Colon (tissue), 2 donors: ENCODE measurements around the gene ABCG4.
"Not testable (repeated sequence)": the region's sequence is repeated elsewhere in the genome, so short reads cannot be mapped to it uniquely, and the experiment has no call there.

Experiments used
- FAIRE-seq: peaks from 2 replicates; lab custom pipeline; 2012; peaks lifted over from hg19 to GRCh38; lab: Jason Lieb, UNC
- donor health status: control.
- donor health status: control.

The ABCG4 gene

DNA sequence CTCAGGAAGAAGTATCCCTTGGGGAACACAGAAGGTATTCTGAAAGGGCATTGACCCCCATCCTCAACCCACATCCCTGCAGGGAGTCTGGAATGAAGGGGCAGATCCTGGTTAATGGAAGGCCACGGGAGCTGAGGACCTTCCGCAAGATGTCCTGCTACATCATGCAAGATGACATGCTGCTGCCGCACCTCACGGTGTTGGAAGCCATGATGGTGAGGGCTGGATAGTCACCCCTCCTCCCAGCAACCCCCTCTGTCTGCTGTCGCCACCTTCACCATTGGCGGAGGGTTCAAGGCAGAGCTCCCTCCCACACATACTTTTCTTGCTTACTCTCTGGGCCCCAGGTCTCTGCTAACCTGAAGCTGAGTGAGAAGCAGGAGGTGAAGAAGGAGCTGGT lies 5.3 kb downstream of the ABCG4 start:
- no peak for FAIRE-seq

DNA sequence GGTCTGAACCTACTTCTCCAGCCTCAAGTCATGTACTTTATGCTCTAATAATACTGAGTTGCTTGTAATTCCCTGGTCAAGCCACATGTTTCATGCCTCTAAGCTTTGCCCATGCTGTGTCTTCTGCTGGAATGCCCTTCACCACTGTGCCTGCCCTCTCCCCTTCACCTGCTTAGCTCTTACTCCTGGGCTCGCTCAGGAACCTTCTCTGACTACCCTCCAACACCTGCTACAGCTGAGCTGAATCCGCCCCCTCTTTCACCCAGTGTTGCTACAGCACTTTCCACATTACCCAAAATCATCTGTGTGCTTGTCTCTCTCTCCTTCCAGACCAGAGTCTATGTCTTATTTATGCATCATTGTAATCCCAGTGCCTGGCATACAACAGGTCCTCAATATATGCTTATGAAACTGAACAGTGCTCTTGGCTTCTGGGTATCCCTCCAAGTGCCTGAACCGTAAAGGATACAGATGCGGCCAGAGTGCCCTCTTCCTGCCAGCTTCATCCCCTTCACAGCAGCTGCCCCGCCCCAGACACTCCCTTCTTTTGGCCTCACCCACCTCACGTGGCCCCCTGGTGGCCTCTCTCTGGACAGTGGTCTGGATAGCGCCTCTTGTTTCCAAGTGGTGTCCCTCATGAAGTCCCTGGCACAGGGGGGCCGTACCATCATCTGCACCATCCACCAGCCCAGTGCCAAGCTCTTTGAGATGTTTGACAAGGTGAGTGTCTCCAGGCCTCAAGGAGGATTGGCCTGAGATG lies 7.1 kb downstream of the ABCG4 start:
- no peak for FAIRE-seq

DNA sequence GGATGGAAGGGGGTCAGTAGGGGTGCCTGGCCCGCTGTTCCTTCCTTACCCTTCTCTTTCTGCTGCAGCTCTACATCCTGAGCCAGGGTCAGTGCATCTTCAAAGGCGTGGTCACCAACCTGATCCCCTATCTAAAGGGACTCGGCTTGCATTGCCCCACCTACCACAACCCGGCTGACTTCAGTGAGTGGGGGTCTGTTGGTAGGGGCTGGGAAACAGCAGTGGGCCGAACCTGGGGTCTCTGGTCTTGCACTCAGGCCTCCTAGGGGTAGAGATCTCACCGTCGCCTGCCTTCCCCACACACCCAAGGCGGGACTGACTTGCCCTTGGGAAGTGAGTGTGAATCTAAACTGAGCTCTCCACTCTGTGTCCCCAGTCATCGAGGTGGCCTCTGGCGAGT lies 7.6 kb downstream of the ABCG4 start:
- no peak for FAIRE-seq

DNA sequence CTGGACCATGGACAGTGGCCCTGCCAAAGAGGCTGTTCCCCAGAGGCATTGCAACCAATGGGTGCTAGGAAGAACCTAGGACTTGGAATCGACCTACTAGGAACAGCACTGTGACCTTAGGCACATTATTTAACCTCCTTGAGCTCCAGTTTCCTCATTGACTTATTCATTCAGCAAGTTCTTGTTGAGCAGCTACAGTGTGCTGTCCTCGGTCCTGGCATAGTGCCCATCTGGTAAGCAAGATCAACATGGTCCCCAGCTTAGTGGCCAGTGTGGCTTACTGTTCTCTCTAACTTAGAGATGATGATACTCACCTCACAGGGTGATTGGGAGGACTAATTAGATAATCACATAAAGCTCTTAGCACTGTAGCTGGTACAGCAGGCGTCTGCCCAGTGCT lies 8.2 kb downstream of the ABCG4 start:
- FAIRE-seq: no peak

DNA sequence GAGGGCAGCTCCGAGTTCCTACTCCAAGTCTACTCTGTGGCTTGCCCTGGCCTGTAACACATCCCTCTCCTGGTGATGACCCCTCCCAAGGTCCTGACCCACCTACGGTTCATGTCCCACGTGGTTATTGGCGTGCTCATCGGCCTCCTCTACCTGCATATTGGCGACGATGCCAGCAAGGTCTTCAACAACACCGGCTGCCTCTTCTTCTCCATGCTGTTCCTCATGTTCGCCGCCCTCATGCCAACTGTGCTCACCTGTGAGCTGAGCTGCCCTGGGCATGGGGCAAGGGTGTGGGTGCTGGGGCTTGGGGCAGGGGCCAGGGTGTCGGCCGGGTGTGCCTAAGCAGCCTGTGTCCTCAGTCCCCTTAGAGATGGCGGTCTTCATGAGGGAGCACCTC lies 9.6 kb downstream of the ABCG4 start:
- no peak for FAIRE-seq

DNA sequence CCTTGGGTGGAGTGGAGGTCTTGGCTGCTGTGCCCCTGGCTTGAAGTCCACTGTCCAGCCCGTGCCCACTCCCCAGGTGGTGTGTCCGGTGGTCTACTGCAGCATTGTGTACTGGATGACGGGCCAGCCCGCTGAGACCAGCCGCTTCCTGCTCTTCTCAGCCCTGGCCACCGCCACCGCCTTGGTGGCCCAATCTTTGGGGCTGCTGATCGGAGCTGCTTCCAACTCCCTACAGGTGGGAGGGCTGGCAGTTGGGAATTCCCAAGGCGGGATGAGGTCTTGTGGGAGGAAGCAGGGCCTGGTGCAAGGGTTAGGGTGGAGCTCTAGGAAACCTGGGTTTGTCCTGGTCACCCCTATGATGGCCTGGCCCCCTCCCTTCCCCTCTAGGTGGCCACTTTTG lies 11.3 kb downstream of the ABCG4 start:
- no peak for FAIRE-seq

DNA sequence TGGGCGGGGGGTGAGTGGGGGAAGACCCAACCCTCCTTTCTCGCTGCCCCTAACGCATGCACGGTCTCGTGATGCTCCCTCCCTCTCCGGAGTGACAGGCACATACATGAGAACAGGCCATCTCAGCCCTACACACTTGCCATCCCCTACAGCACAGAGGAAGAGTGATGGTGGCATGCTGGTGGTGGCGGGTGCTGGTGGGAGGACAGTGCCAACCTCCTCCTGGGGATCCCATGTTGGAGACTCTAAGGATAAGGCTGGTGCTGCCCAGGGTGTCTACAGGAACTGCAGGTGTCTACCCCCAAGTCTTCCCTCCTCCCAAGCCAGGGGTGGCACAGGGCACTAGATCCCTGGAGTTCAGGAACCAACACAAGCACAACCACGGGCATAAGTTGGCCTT lies 13.0 kb downstream of the ABCG4 start:
- no peak for FAIRE-seq

DNA sequence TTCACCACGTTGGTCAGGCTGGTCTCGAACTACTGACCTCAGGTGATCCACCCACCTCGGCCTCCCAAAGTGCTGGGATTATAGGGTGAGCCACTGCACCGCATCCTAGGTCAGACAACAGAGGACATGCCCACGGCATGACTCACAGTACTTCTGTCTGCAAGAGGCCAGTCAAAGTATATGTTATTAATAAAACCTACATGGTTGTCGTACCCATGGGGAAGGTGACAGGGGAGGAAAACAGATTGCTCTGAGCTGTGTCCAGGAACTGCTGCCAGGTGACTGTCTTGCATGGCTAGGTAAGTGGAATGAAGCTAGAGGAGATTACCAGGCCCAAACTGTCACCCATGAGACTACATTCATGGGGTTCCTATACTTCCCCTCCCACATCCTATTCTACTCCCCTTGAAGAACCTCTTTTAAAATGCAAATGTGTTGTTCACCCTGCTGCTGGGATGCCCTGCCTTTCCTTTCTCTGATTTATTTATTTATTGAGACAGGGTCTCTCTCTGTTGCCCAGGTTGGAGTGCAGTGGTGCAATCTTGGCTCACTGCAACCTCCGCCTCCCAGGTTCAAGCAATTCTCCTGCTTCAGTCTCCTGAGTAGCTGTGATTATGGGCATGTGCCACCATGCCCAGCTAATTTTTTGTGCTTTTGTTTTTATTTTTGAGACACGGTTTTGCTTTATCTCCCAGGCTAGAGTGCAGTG lies 17.7 kb downstream of the ABCG4 start:
- FAIRE-seq: no peak

DNA sequence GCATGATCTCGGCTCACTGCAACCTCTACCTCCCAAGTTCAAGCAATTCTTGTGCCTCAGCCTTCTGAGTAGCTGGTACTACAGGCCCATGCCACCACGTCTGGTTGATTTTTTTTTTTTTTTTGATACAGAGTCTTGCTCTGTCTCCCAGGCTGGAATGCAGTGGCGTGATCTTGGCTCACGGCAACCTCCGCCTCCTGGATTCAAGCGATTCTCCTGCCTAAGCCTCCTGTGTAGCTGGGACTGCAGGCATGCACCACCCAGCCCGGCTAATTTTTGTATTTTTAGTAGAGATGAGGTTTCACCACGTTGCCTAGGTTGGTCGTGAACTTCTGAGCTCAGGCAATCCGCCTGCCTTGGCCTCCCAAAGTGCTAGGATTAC lies 18.2 kb downstream of the ABCG4 start:
- not testable (repeated sequence) for FAIRE-seq

DNA sequence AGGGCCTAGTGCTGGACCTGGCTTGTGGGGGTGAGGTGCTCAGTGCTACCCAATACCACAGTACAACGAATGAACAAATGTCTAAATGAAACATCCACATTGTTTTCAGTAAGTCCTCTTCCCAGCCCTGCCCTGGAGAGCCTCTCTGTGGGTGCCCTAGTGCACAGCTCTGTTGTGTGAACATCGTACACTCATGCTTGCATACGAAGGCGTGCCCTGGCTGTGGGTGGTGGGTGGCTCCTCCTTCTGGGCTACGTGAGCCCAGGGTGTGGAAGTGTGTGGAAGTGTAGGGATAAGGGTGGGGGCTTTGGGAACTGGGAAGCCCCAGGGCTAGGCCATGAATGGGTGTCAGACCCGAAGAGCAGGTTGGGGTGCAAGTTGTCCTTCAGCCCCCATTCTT lies 19.1 kb downstream of the ABCG4 start:
- no peak for FAIRE-seq

DNA sequence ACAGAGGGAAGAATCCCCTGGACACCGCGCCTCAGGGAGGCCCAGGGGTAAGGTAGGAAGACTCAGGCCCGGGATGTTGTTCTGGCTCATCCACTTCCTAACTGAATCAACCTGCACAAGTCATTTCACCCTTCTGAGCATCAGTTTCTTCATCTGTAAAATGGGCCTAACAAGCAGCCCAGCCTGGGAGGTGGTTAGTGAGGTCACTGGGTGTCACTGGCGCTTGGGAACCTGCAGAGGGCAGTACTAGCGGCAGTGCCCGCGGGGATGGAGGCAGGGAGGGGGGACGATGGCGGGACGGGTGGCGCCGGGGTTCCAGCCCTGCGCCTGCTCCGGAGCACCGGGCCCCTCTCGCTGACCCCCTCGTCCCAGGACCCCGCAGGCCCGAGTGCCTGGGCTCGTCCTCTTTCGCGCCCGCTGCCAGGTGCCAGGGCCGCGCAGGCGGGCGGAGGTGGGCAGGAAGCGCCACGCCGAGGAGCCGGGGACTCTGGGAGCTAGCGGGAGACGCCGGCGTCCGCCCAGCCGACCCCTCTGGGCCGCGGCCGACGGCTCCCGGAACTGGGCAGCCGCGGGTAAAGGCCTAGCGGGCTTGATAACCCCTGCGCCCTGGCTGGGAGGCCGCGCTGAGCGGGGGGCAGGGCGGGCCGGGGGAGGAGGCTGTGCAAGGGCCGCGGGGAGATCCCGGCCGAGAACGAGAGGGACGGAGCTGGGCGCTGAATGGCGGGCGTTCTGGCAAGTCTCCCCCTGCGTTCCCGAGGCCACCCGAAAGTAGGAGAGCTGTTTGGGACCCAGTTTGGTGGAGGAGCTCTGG lies 19.8 kb downstream of the ABCG4 start, which contains the start of gene NLRX1:
NLRX1 (plus strand) TSS at position 255 of the 811 bp plus-strand sequence. CDS start 2,679 bp downstream, outside the sequence.
- no peak for FAIRE-seq

DNA sequence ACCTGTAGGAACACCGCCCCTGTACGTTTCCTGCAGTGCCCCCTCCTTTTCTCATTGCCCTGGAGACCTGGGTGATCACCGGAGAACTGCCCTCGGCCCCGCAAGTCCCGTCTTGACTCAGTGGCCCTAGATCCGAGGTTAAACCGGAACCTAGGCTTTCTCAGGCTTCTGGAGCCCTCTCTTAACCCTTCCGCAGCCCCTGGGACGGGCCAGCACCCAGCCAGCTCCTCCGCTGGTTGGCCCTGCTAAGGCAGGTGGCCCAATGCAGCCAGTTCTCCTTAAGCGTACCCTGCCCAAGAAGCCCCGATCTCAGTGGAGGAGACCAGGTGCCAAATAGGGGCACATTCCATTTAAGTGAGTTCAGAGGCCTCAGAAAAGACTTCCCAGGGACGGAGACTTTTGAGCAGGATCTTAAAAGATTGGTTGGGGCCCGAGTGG lies 20.4 kb downstream of the ABCG4 start:
- FAIRE-seq: no peak

DNA sequence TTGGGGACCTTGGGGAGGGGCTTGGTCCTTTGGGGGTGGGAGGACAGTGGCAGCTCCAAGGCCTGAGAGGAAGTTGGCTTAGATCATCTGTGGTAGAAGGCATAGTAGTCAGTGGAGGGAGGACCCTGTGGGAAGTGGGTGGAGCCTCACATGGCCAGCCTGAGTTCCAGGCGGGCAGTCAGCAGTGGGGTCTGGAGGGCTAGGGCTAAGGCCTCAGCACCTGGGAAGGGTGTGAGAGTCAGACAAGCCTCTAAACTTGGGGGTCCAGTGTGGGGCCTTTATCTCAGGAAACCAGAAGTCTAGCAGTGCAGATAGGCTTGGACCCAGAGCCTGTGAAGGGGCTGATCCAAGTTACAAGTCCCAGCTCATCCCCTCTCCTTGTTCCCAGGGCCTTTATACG lies 23.7 kb downstream of the ABCG4 start:
- FAIRE-seq: no peak

DNA sequence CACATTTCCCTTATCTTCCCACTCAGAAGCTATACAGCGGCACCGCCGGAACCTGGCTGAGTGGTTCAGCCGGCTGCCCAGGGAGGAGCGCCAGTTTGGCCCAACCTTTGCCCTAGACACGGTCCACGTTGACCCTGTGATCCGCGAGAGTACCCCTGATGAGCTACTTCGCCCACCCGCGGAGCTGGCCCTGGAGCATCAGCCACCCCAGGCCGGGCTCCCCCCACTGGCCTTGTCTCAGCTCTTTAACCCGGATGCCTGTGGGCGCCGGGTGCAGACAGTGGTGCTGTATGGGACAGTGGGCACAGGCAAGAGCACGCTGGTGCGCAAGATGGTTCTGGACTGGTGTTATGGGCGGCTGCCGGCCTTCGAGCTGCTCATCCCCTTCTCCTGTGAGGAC lies 24.6 kb downstream of the ABCG4 start:
- no peak for FAIRE-seq

DNA sequence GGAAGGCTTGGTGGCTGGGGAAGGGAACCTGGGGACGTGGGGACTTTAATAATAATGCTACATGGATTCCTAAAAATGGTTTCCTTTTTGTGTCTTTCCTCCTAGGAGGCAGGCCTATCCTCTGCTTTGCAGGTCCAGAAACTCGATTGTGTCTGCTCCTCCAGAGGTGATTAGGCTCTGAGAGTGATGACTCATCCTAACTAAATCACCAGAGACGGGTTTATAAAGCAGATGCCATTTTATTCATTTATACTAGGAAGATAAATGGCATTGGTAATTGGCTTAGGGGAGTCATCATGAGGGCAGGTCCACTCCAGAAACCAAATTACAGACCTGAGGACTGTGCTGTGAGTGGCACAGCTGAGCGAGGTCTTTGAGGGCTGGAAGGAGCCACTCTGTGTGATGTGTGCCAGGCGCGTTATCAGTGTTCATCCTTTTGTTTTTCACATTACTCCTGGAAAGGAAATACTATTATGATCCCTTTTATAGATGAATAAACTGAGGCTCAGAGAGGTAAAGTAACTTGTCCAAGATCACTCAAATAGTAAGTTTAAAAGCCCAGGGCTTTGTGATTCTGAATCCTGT lies 26.7 kb downstream of the ABCG4 start:
- FAIRE-seq: no peak

DNA sequence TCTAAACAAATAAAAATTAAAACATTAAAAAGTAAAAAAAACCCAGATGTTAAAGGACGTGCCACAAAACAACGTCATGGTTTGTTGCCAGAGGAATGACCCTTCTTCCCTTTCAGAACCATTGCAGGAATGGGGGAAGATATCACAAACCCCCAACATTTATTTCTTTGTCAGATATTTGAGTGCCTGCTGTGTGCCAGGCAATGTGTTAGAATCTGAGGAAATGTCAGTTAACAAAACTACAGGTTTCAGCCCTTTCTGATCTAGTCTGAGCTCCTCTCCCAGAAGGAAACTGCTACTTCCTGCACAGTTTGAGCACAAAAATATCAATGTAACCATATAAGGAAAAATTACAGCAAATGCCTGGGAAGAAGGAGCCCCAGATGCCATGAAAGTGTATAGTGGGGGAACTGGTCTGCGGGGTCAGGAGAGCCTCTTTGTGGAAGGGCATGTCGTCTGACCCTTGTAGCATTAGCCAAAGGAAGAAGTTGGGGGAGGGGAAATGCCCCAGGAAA lies 29.4 kb downstream of the ABCG4 start:
- no peak for FAIRE-seq

DNA sequence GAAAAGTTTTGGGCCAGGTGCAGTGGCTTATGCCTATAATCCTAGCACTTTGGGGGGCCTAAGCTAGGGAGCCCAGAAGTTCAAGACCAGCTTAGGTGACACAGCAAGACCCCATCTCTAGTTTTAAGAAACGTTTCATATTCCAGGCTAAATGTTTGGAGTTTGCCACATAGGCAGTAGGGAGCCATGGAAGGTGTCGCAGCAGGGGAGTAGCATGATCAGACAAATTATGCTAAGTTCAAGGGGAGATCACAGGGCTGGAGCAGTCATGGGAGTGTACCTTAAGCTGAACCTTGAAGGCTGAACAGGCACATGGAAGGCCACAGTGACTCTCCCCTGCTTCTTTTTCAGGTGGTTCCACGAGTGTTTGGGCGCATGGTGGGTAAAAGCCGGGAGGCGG lies 30.5 kb downstream of the ABCG4 start:
- no peak for FAIRE-seq

DNA sequence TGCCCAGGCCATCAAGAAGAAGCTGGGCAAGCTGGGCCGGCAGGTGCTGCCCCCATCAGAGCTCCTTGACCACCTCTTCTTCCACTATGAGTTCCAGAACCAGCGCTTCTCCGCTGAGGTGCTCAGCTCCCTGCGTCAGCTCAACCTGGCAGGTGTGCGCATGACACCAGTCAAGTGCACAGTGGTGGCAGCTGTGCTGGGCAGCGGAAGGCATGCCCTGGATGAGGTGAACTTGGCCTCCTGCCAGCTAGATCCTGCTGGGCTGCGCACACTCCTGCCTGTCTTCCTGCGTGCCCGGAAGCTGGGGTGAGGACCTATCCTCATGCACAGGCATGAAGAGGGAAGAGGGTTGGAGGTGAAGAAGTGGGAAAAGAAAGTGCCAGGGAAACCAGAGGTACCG lies 31.1 kb downstream of the ABCG4 start:
- no peak for FAIRE-seq

DNA sequence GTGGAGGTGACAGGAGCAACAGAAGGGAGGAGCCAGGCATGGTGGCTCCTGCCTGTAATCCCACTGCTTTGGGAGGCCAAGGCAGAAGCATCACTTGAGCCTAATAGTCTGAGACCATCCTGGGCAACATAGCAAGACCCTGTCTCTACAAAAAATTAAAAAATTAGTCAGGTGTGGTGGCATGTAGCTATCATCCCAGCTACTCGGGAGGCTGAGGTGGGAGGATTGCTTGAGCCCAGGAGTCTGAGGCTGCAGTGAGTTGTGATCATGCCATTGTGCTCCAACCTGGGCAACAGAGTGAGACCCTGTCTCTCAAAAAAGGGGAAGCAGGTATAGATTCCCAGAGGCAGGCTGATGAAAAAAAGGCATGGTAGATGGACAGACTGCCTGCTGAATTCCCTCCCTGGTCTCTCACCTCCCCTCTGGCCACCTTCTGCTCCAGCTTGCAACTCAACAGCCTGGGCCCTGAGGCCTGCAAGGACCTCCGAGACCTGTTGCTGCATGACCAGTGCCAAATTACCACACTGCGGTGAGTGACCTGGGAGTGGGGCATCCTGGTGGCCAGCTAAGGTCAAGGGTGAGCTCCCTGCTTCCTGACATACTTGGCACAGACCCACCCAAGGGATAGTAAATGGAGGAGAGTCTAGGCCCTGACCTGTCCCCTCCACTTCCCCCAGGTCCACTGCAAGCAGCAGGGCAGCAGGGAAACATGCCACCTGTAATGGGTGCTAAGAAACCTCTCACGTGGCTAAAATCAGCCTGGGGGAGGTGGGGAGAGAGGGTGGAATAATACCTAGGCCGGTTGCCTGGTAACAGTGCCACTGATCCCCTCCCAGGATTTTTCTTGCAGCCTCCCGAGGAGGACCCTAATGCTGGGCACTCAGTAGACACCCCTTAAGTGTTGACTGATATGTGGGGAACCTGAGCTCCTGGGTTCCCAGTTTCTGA lies 32.2 kb downstream of the ABCG4 start:
- FAIRE-seq: no peak

DNA sequence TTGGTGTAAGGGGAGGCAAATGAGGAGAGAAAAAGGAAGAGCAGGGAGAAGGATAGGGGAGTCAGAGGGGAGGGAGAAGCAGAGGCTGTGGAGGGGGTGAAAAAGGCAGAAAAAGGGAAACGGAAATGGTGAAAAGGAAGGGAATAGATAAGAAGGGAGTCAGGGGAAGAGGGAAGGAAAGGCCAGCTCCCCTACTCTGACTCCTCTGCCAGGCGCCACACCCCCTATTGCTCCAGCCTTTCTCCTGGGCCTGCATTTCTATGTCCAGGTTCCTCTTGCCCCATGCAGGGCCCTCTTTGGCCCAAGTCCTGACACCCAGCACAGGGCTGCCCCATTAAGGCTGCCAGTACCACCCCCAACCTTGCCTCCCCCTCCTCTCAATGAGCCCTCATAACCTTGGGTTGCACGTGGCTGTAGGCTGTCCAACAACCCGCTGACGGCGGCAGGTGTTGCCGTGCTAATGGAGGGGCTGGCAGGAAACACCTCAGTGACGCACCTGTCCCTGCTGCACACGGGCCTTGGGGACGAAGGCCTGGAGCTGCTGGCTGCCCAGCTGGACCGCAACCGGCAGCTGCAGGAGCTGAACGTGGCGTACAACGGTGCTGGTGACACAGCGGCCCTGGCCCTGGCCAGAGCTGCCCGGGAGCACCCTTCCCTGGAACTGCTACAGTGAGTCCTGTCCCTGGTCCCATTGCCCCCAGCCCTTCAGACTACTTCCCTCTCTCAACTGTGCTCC lies 33.0 kb downstream of the ABCG4 start:
- no peak for FAIRE-seq
